HepG2 (cell line): ENCODE measurements around the gene TMEM167B. TPM values are rescaled to one million over a fixed set of nuclear protein-coding genes. Genes with fewer than 3 reads are reported as not detected.

Experiments used
- CCAR2 ChIP-seq: fragments of 200-400 bp; formaldehyde crosslinking; optimal IDR thresholded peaks from 2 replicates; pipeline ENCODE3; 2018; ENCODE audit warnings: low read depth, mild to moderate bottlenecking, low read length, moderate library complexity
- DBP ChIP-seq: sonication (generic); formaldehyde crosslinking; IDR thresholded peaks from 2 replicates; pipeline ENCODE4 v1.4.0; 2020; ENCODE audit warnings: missing genetic modification reagents; ENCODE audit errors: not compliant biosample characterization
- EHMT2 ChIP-seq: fragments of 200-600 bp; sonication (generic); IDR thresholded peaks from 2 replicates; pipeline ENCODE4 v1.7.0; 2017; ENCODE audit warnings: antibody characterized with exemption, low read depth, low read length, borderline replicate concordance
- FOXJ3 ChIP-seq: sonication (generic); formaldehyde crosslinking; IDR thresholded peaks from 2 replicates; pipeline ENCODE4 v1.4.0; 2020; ENCODE audit warnings: missing genetic modification reagents, mild to moderate bottlenecking, borderline replicate concordance
- HOMEZ ChIP-seq: IDR thresholded peaks from 2 replicates; pipeline ENCODE4 v1.6.1; 2016; ENCODE audit warnings: low read depth
- MAF1 ChIP-seq: sonication (generic); formaldehyde crosslinking; IDR thresholded peaks from 2 replicates; pipeline ENCODE4 v1.5.0; 2020; ENCODE audit warnings: missing genetic modification reagents, borderline replicate concordance
- NKX3-1 ChIP-seq: sonication (generic); formaldehyde crosslinking; IDR thresholded peaks from 2 replicates; pipeline ENCODE4 v1.5.0; 2020; ENCODE audit warnings: missing genetic modification reagents
- TBX2 ChIP-seq: sonication (generic); formaldehyde crosslinking; IDR thresholded peaks from 2 replicates; pipeline ENCODE4 v1.5.0; 2020; ENCODE audit warnings: missing genetic modification reagents, mild to moderate bottlenecking, borderline replicate concordance
- TEAD2 ChIP-seq: sonication (generic); formaldehyde crosslinking; IDR thresholded peaks from 2 replicates; pipeline ENCODE4 v1.9.0; 2021; ENCODE audit warnings: missing genetic modification reagents
- TFE3 ChIP-seq: IDR thresholded peaks from 2 replicates; pipeline ENCODE4 v1.6.1; 2016
- THAP8 ChIP-seq: sonication (generic); formaldehyde crosslinking; IDR thresholded peaks from 2 replicates; pipeline ENCODE4 v1.5.1; 2020; ENCODE audit warnings: missing genetic modification reagents, mild to moderate bottlenecking, borderline replicate concordance
- XRCC5 ChIP-seq: fragments of 200-400 bp; formaldehyde crosslinking; optimal IDR thresholded peaks from 2 replicates; pipeline ENCODE3; 2017; ENCODE audit warnings: mild to moderate bottlenecking, low read length
- ZBTB37 ChIP-seq: sonication (generic); formaldehyde crosslinking; IDR thresholded peaks from 2 replicates; pipeline ENCODE4 v1.4.0; 2020; ENCODE audit warnings: mild to moderate bottlenecking, missing genetic modification reagents
- ZFX ChIP-seq: sonication (generic); formaldehyde crosslinking; IDR thresholded peaks from 2 replicates; pipeline ENCODE4 v1.4.0; 2020; ENCODE audit warnings: mild to moderate bottlenecking, low read depth, missing genetic modification reagents, moderate library complexity
- ZNF564 ChIP-seq: sonication (generic); formaldehyde crosslinking; IDR thresholded peaks from 2 replicates; pipeline ENCODE4 v1.8.1; 2023; ENCODE audit warnings: mild to moderate bottlenecking, missing genetic modification reagents
- ZNF614 ChIP-seq: IDR thresholded peaks from 2 replicates; pipeline ENCODE4 v1.6.1; 2018; ENCODE audit warnings: missing biosample characterization, missing genetic modification reagents, inconsistent platforms, borderline replicate concordance
- ZNF839 ChIP-seq: sonication (generic); formaldehyde crosslinking; IDR thresholded peaks from 2 replicates; pipeline ENCODE4 v1.4.0; 2020; ENCODE audit warnings: missing genetic modification reagents, mild to moderate bottlenecking, borderline replicate concordance
- ZNF878 ChIP-seq: sonication (generic); formaldehyde crosslinking; IDR thresholded peaks from 2 replicates; pipeline ENCODE4 v1.8.1; 2023; ENCODE audit warnings: mild to moderate bottlenecking, missing genetic modification reagents, moderate library complexity
- ZXDC ChIP-seq: sonication (generic); formaldehyde crosslinking; IDR thresholded peaks from 2 replicates; pipeline ENCODE4 v1.5.0; 2020; ENCODE audit warnings: mild to moderate bottlenecking, missing genetic modification reagents
- polyA plus RNA-seq, 8 experiments: library from polyadenylated mRNA; depleted of rRNA in 3 of 8; stranded (reverse) in 7 of 8; unstranded in 1 of 8; fragments of >200 nt; fragmentation: Illumina TruSeq in 4 of 8; extraction: Trizol in 4 of 8; gene quantifications; 2 replicates each; pipeline versions ENCODE4 v1.2.1 to v1.2.3, GENCODE V29; 2011 to 2016; ENCODE audit warnings: low read depth in 4 of 8, missing spikeins in 1 of 8, mixed read lengths in 1 of 8; ENCODE audit not compliant: insufficient read depth in 1 of 8
- total RNA-seq, 5 experiments: library from RNA; depleted of rRNA; stranded (reverse); fragments of >200 nt; fragmentation: Illumina TruSeq; extraction: Trizol; gene quantifications; 2 replicates each; pipeline ENCODE4 v1.2.3, GENCODE V29; 2016; ENCODE audit warnings: low read depth in 1 of 5

The TMEM167B gene
- total and polyA plus RNA-seq, 2 of the 13 experiments (the other 11 are each of a cell fraction or from before 2014, with no cell fraction given), result 9.5 to 22.4 TPM

- TF ChIP-seq THAP8 (CRISPR knock-in tag), result no peak
- no peak for TF ChIP-seq ZXDC
- no peak; the same call in 1 of the 2 replicates for TF ChIP-seq EHMT2
- TF ChIP-seq TFE3 (CRISPR knock-in tag), result no peak; the same call in none of the 2 replicates
- TF ChIP-seq ZNF564 (CRISPR knock-in tag), result no peak
- TF ChIP-seq ZFX (CRISPR knock-in tag), result peak; percentile 100
- TF ChIP-seq FOXJ3 (CRISPR knock-in tag), result 0 out of 2 replicates have a peak, but pooled peaks have one; percentile 32
- peak; percentile 64; the same call in 1 of the 2 replicates for TF ChIP-seq ZNF878 (CRISPR knock-in tag)
- TF ChIP-seq TEAD2 (CRISPR knock-in tag), result no peak
- TF ChIP-seq NKX3-1, result no peak
- TF ChIP-seq DBP (CRISPR knock-in tag), result no peak
- TF ChIP-seq ZNF614 (CRISPR knock-in tag), result peak; percentile 62; the same call in 1 of the 2 replicates
- no peak for TF ChIP-seq CCAR2
- peak; percentile 90 for TF ChIP-seq XRCC5
- peak; percentile 60; the same call in 1 of the 2 replicates for TF ChIP-seq ZNF839 (CRISPR knock-in tag)
- no peak for TF ChIP-seq MAF1
- TF ChIP-seq TBX2 (CRISPR knock-in tag), result peak; percentile 60
- no peak; the same call in 1 of the 2 replicates for TF ChIP-seq HOMEZ (CRISPR knock-in tag)
- TF ChIP-seq ZBTB37, result no peak
These were observed 14.8 kb upstream of the TMEM167B start, which contains the start of gene TAF13 (continued) for GRCh38 chr1:109075531-109076490.
